ENCODE data around the gene RPN1.

Gene RPN1

GRCh38 chr3:128634075-128634611 is 16.5 kb downstream of the RPN1 start:
- DNase-seq, result no peak
- Histone ChIP-seq H3K36me3 (replicated peaks) (peaks cover 42% of the 10 kb centered on the region), H3K4me3 (ENCODE audit: low read depth, low read length) (no peak overlapping the region), H3K27ac (no peak overlapping the region), H3K27me3 (replicated peaks) (no peaks in the 10 kb centered on the region)
- in situ Hi-C loops (cut with HindIII; ENCODE audit: low pct_ligation_motif_present, low sequenced_read_pairs), result no loop called here
- no peak for TF ChIP-seq CTCF (IDR thresholded peaks at IDR 0.05; ENCODE audit: low read depth, low read length, missing control alignments)

GRCh38 chr3:128632301-128632700 is 18.3 kb downstream of the RPN1 start:
- no peak overlapping the region for H3K4me3 ChIP-seq (ENCODE audit: low read depth, low read length)
- in situ Hi-C loops (cut with HindIII; ENCODE audit: low pct_ligation_motif_present, low sequenced_read_pairs), result no loop called here
- TF ChIP-seq CTCF (IDR thresholded peaks at IDR 0.05; ENCODE audit: low read depth, low read length, missing control alignments), result no peak
- no peak overlapping the region for H3K27ac ChIP-seq
- no peak for DNase-seq
- peaks cover 43% of the 10 kb centered on the region for H3K36me3 ChIP-seq (replicated peaks)
- no peaks in the 10 kb centered on the region for H3K27me3 ChIP-seq (replicated peaks)

- TF ChIP-seq CTCF (IDR thresholded peaks at IDR 0.05; ENCODE audit: low read depth, low read length, missing control alignments), result no peak
- H3K36me3 ChIP-seq (replicated peaks), result peaks cover 53% of the 10 kb centered on the region
- in situ Hi-C loops (cut with HindIII; ENCODE audit: low pct_ligation_motif_present, low sequenced_read_pairs), result no loop called here
- H3K27me3 ChIP-seq (replicated peaks), result no peaks in the 10 kb centered on the region
- no peak overlapping the region for H3K4me3 ChIP-seq (ENCODE audit: low read depth, low read length)
- DNase-seq, result no peak
- H3K27ac ChIP-seq, result no peak overlapping the region
Measured at GRCh38 chr3:128629936-128630335, 20.7 kb downstream of the RPN1 start.

- no peak overlapping the region for H3K27ac ChIP-seq
- in situ Hi-C loops (cut with HindIII; ENCODE audit: low pct_ligation_motif_present, low sequenced_read_pairs), result no loop called here
- DNase-seq, result no peak
- H3K36me3 ChIP-seq (replicated peaks), result peaks cover 82% of the 10 kb centered on the region
- no peak for TF ChIP-seq CTCF (IDR thresholded peaks at IDR 0.05; ENCODE audit: low read depth, low read length, missing control alignments)
- no peaks in the 10 kb centered on the region for H3K27me3 ChIP-seq (replicated peaks)
- H3K4me3 ChIP-seq (ENCODE audit: low read depth, low read length), result no peak overlapping the region
Measured at GRCh38 chr3:128625409-128625945, 25.1 kb downstream of the RPN1 start.

GRCh38 chr3:128624526-128625138 is 26.0 kb downstream of the RPN1 start:
- no peaks in the 10 kb centered on the region for H3K27me3 ChIP-seq (replicated peaks)
- H3K36me3 ChIP-seq (replicated peaks), result peaks cover 78% of the 10 kb centered on the region
- no peak overlapping the region for H3K27ac ChIP-seq
- in situ Hi-C loops (cut with HindIII; ENCODE audit: low pct_ligation_motif_present, low sequenced_read_pairs), result no loop called here
- DNase-seq, result no peak
- no peak for TF ChIP-seq CTCF (IDR thresholded peaks at IDR 0.05; ENCODE audit: low read depth, low read length, missing control alignments)
- H3K4me3 ChIP-seq (ENCODE audit: low read depth, low read length), result no peak overlapping the region

Measured in brain microvascular endothelial cell (primary cell).